ENCODE results near the gene GYPA.

GRCh38 chr4:144185086-144185485, 44.6 kb upstream of the GYPA start:
- TF ChIP-seq CTCF (IDR thresholded peaks at IDR 0.05) (no peak), POLR2A (IDR thresholded peaks at IDR 0.05) (no peak)
